PC-9 (cell line): ENCODE measurements around the gene SYNPO. TPM values are rescaled to one million over a fixed set of nuclear protein-coding genes. Genes with fewer than 3 reads are reported as not detected.

ENCODE experiments used
- BruUV-seq: library from RNA; stranded (reverse); fragments of 400-500 nt; replicated peaks from 2 replicates; lab custom pipeline; 2021; lab: Mats Ljungman, UMichigan
- CTCF ChIA-PET: fragments of 300-600 bp; sonication (Branson Sonifier 250); formaldehyde crosslinking; loops from one replicate; lab custom pipeline; 2022; ENCODE audit warnings: antibody characterized with exemption; lab: Charles Lee
- POLR2A ChIA-PET: fragments of 300-600 bp; sonication (Branson Sonifier 250); formaldehyde crosslinking; loops from one replicate; lab custom pipeline; 2022; ENCODE audit warnings: antibody characterized with exemption; ENCODE audit not compliant: unreplicated experiment; lab: Charles Lee
- DNase-seq, 2 experiments: peaks; one replicate each; pipeline versions ENCODE4 v3.0.0 to v3.0.0-alpha.2; 2015 to 2022; ENCODE audit warnings: mixed read lengths in 1 of 2
- H2AFZ ChIP-seq: fragments of 200-600 bp; sonication (generic); 2 replicates; pipeline ENCODE4 v1.8.1; 2017; ENCODE audit warnings: antibody characterized with exemption
- H3F3A ChIP-seq: fragments of 200-600 bp; sonication (generic); 2 replicates; pipeline ENCODE4 v1.8.1; 2017; ENCODE audit warnings: antibody characterized with exemption, mild to moderate bottlenecking, low read depth; ENCODE audit not compliant: insufficient read depth
- H3K27ac ChIP-seq: fragments of 200-600 bp; sonication (generic); 2 replicates; pipeline ENCODE4 v1.6.1; 2016; ENCODE audit warnings: mixed run types
- H3K27me3 ChIP-seq: fragments of 200-600 bp; sonication (generic); 2 replicates; pipeline ENCODE4 v1.6.1; 2016; ENCODE audit warnings: low read depth, mixed run types; ENCODE audit not compliant: insufficient read depth
- H3K36me3 ChIP-seq: fragments of 200-600 bp; sonication (generic); 2 replicates; pipeline ENCODE4 v1.6.1; 2016; ENCODE audit warnings: low read depth, mixed run types
- H3K4me1 ChIP-seq: fragments of 200-600 bp; sonication (generic); replicated peaks from 2 replicates; pipeline ENCODE4 v1.6.1; 2016; ENCODE audit warnings: mixed run types; ENCODE audit not compliant: insufficient read depth
- H3K4me2 ChIP-seq: fragments of 200-600 bp; sonication (generic); 2 replicates; pipeline ENCODE4 v1.6.1; 2017; ENCODE audit warnings: mixed run types
- H3K4me3 ChIP-seq: fragments of 200-600 bp; sonication (generic); 2 replicates; pipeline ENCODE4 v1.6.1; 2016; ENCODE audit warnings: mixed run types
- H3K79me2 ChIP-seq: fragments of 200-600 bp; sonication (generic); 2 replicates; pipeline ENCODE4 v1.6.1; 2017; ENCODE audit warnings: low read depth, mixed run types
- H3K9me2 ChIP-seq: fragments of 200-600 bp; sonication (generic); 2 replicates; pipeline ENCODE4 v1.8.1; 2017; ENCODE audit warnings: mild to moderate bottlenecking; ENCODE audit not compliant: insufficient read depth
- H3K9me3 ChIP-seq: fragments of 200-600 bp; sonication (generic); 2 replicates; pipeline ENCODE4 v1.8.1; 2016; ENCODE audit warnings: low read depth; ENCODE audit not compliant: insufficient read depth
- H4K20me1 ChIP-seq: fragments of 200-600 bp; sonication (generic); 2 replicates; pipeline ENCODE4 v1.8.1; 2017; ENCODE audit not compliant: insufficient read depth
- EZH2 ChIP-seq: fragments of 200-600 bp; sonication (generic); IDR thresholded peaks from 2 replicates; pipeline ENCODE4 v1.8.0; 2017; ENCODE audit warnings: antibody characterized with exemption, low read depth
- intact Hi-C: fragments of 100-400 bp; cut with micrococcal nuclease; formaldehyde crosslinking; loops from one replicate; pipeline ENCODE4 v1.10.0; 2022; ENCODE audit not compliant: unreplicated experiment
- total RNA-seq: library from RNA; stranded (reverse); gene quantifications from 2 replicates; pipeline ENCODE4 v1.2.3, GENCODE V29; 2021
- TF ChIP-seq, protein P1 (sequence below): fragments of 200-600 bp; sonication (generic); conservative IDR thresholded peaks from 2 replicates; pipeline ENCODE4 v1.6.1; 2017; ENCODE audit warnings: mixed run types, antibody characterized with exemption, mild to moderate bottlenecking, moderate library complexity

The SYNPO gene
- total RNA-seq, 1 experiment from 2014 or later: 2.0 TPM

DNA sequence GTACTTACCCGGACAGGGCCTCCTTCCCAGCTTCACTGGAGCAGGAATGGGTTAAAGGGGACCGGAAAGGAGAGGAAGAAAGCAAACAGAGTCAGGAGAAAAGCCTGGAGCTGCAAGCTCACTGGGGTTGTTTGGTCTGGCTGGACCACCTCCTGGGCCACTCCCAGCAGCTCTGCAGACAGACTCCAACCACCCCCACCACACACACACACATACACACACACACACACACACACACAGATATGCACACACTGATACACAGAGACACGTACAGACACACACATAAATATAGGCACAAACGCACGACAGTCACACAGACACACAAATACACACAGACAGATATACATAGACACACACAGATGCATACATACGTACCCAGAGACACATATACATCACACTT lies 34.9 kb upstream of the SYNPO start:
- ChIA-PET POLR2A (interaction anchor here (0.6 kb wide), 1 partner anchor 206 kb away, joined by 3 read pairs; no protein-coding TSS in a partner anchor), CTCF (no interaction called here)
- intact Hi-C loops: no loop called here
- Histone ChIP-seq H2AFZ (no peak overlapping the region), H4K20me1 (no peaks in the 10 kb centered on the region), H3K79me2 (no peaks in the 10 kb centered on the region), H3K27ac (no peak overlapping the region), H3K27me3 (no peaks in the 10 kb centered on the region), H3K4me3 (no peak overlapping the region), H3K36me3 (no peaks in the 10 kb centered on the region), H3K9me2 (no peaks in the 10 kb centered on the region), H3F3A (no peaks in the 10 kb centered on the region), H3K4me2 (no peak overlapping the region), H3K9me3 (no peaks in the 10 kb centered on the region), H3K4me1 (no peaks in the 10 kb centered on the region)
- BruUV-seq: no TSS peak
- no peak for TF ChIP-seq EZH2
- TF ChIP-seq, protein P1, sequence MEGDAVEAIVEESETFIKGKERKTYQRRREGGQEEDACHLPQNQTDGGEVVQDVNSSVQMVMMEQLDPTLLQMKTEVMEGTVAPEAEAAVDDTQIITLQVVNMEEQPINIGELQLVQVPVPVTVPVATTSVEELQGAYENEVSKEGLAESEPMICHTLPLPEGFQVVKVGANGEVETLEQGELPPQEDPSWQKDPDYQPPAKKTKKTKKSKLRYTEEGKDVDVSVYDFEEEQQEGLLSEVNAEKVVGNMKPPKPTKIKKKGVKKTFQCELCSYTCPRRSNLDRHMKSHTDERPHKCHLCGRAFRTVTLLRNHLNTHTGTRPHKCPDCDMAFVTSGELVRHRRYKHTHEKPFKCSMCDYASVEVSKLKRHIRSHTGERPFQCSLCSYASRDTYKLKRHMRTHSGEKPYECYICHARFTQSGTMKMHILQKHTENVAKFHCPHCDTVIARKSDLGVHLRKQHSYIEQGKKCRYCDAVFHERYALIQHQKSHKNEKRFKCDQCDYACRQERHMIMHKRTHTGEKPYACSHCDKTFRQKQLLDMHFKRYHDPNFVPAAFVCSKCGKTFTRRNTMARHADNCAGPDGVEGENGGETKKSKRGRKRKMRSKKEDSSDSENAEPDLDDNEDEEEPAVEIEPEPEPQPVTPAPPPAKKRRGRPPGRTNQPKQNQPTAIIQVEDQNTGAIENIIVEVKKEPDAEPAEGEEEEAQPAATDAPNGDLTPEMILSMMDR: no peak
- DNase-seq: no peak

DNA sequence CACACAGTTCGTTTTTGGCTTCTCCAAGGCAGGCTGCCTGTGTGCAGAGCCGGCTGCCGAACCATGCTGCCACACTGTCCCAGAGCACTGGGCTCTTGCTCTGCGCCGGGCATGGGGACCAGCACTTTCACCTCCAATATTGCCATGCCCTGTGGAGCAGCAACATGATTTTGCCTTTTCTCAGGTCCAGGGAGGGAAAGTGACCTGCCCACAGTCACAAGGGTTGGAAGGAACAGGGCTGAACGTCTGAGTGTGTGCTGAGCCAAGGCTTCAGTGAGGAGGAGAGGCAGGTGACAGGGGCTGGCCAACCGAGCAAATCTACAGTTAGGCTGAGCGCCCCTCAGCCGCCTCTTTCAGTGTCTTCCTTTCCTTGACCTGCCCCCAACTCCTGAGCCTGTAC lies 34.0 kb upstream of the SYNPO start:
- Histone ChIP-seq H3K4me3 (no peak overlapping the region), H3K79me2 (no peaks in the 10 kb centered on the region), H3K27ac (no peak overlapping the region), H3K4me2 (no peak overlapping the region), H3K4me1 (no peaks in the 10 kb centered on the region), H3K9me3 (no peaks in the 10 kb centered on the region), H3F3A (no peaks in the 10 kb centered on the region), H2AFZ (no peak overlapping the region), H4K20me1 (no peaks in the 10 kb centered on the region), H3K9me2 (no peaks in the 10 kb centered on the region), H3K27me3 (no peaks in the 10 kb centered on the region), H3K36me3 (no peaks in the 10 kb centered on the region)
- TF ChIP-seq, protein P1: no peak
- TF ChIP-seq EZH2: no peak
- BruUV-seq: no TSS peak
- no peak for DNase-seq
- CTCF ChIA-PET: interaction anchor here (0.5 kb wide), 1 partner anchor 95 kb away, joined by 5 read pairs; no protein-coding TSS in a partner anchor
- intact Hi-C loops: no loop called here
- POLR2A ChIA-PET: no interaction called here

DNA sequence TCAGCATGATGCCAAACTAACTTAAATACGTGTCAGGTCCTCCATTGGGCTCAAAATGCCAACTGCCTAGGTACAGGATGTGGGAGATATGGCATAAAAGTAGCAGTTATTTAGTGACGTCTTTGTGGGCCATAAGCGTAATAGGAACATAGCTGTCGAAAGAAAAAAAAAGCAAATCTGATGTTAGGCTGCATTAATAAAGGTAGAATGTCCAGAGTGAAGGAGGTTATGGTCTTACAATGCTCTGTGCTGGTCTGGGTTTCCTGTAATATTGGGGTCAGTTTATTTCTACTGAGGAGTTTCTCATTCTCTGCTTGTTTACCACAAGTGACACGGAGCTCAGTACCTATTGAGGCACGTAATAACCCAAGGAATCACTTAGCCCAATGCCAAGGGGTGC lies 33.4 kb upstream of the SYNPO start:
- no peaks in the 10 kb centered on the region for H3K9me2 ChIP-seq
- H3K9me3 ChIP-seq: no peaks in the 10 kb centered on the region
- no peaks in the 10 kb centered on the region for H3K79me2 ChIP-seq
- no peak overlapping the region for H3K4me3 ChIP-seq
- H3F3A ChIP-seq: no peaks in the 10 kb centered on the region
- no peaks in the 10 kb centered on the region for H3K36me3 ChIP-seq
- no peaks in the 10 kb centered on the region for H3K4me1 ChIP-seq
- H3K4me2 ChIP-seq: no peak overlapping the region
- intact Hi-C loops: no loop called here
- CTCF ChIA-PET: interaction anchor here (0.6 kb wide), 1 partner anchor 173 kb away, joined by 3 read pairs; no protein-coding TSS in a partner anchor
- H4K20me1 ChIP-seq: no peaks in the 10 kb centered on the region
- no peak for TF ChIP-seq EZH2
- TF ChIP-seq, protein P1: no peak
- H3K27me3 ChIP-seq: peaks cover 6% of the 10 kb centered on the region; the same call in 1 of the 2 replicates
- POLR2A ChIA-PET: no interaction called here
- DNase-seq: no peak
- no peak overlapping the region for H2AFZ ChIP-seq
- BruUV-seq: no TSS peak
- no peak overlapping the region for H3K27ac ChIP-seq
